T1000 (cell line): ENCODE data around the gene SLC25A23.
"Not testable (repeated sequence)": the region's sequence is repeated elsewhere in the genome, so short reads cannot be mapped to it uniquely, and the experiment has no call there.

Experiments used
- DNase-seq: peaks from one replicate; lab custom pipeline; 2025; ENCODE audit warnings: mixed read lengths; lab: John Stamatoyannopoulos, UW

SLC25A23 gene

GRCh38 chr19:6457958-6458694 is 1.5 kb downstream of the SLC25A23 start:
- no peak for DNase-seq

- no peak for DNase-seq
These were observed 3.7 kb downstream of the SLC25A23 start for GRCh38 chr19:6455924-6456323.

DNA sequence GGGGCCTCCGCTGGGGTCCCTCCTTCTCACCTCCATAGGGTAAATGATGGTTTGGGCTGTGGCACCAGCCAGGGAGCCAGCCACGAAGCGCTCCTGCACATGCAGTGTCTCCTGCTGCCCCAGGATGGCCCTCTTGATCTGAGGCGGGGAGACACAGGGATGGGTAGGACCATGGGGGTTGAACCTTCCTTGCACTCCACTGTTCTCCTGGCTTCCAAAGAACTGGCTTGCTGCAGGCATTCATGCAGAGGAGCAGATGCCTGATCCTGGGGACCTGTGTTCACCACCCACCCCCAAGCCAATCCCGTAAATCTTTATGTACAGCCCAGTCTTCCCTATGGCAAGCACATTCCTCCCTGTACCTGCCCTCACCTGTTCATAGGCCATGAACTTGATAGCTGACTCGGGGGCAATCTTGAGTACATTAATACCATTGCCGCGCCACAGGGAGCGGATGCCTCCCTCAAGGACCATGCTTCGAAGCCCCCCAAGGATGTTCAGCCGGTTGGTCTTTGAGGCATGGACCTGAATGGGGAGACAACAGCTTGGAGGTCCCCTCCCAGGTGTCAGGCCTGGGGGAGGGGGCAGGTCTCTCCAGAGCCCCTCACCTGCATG is 5.5 kb downstream of the SLC25A23 start:
- DNase-seq, result no peak

- no peak for DNase-seq
These were observed 6.7 kb downstream of the SLC25A23 start for GRCh38 chr19:6452899-6453298.

DNA sequence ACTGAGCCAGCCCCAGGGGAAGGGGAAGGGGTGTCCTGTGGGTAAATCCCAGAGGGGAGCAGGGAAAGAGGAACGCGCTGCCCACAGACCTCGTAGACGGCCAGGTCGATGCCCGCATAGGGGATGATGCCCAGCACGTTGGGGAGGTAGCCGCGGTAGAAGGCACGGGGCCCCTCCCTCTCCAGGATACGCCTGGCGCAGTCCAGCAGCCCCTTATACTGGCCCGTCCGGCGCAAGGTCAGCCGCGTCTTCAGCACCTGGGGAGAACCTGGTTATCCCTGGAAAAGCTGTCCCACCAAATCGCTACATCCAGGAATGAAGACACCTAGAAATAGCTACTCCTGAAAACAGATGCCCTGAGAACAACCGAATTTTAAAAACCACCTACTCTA is 7.4 kb downstream of the SLC25A23 start:
- DNase-seq, result no peak

DNA sequence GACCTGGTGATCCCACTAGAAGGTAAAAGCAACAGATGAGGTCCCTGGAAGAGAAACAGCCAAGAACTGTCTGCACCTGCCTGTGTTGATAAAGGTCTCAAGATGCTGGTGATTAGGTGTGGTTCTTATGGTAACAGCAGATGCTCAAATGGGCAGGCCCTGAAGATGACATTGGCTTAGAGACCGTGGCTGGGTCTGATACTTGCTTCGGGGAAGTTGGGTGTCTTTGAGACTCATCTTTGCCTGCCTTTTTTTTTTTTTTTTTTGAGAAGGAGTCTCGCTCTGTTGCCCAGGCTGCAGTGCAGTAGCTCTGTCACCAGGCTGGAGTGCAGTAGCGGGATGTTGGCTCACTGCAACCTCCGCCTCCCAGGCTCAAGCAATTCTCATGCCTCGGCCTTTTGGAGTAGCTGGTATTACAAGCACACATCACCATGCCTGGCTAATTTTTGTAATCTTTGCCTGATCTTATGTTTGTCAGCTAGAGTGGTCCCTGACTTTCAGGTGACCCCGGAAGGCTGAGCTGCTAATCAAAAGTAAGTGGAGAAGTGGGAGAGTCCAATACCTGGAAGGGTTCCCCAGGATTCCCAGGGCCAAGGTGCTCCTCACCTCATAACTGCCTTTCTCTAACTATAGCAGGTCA is 7.9 kb downstream of the SLC25A23 start:
- DNase-seq, result no peak

DNA sequence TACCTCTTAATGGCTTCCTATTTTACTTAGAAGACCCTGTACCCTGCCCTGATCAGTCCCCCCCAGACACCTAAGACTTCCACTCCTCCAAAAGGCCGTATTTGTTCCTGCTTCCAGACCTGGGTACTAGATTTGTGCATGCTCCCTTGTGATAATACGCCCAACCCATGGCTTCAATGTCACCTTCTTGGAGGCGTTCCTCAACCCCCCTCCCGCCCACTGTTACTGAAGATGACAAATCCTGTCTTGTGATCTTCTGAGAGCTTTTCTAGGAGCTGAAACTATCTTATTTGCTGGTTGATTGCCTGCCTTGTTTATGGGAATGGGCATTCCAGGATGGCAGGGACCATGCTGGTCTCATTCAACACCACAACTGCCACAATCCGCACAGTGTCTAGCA is 9.4 kb downstream of the SLC25A23 start:
- DNase-seq, result no peak

- DNase-seq, result no peak
These were observed 11.5 kb downstream of the SLC25A23 start for GRCh38 chr19:6448045-6448444.

DNA sequence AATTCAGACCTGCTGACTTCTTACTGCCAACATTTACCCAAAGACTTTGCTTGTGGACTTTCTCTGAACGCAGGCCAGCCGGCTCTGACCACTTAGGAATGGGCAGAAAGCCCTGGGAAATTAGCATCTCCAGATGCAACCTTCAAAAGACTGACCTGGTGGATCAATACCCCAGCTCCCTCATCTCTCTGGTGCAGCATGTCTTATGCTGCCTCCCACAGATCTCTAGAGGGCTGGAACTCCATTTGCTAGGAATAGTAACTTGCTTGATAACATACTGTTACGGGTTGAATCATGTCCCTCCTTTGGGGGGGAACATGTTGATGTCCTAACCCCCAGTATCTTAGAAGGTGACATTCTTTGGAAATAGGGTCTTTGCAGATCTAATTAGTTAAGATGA is 13.1 kb downstream of the SLC25A23 start:
- DNase-seq, result no peak

DNA sequence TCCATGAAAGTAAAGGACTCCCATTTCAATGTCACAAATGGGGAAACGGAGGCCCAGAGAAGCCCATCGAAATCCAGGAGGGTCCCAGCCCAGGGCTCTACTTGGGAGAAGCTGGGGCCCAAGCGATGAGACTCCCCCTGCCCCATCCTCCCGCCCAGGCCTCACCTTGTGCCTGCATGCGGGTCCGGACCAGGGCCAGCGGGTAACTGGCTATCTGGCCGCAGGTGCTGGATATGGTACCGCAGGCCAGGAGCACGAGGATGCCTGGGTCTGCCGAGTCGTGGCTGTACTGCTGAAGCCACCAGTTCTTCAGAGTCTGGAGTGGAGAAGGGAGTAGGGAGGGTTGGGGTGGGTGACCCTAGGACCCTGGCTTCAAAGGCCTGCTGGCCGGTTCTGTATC is 15.6 kb downstream of the SLC25A23 start:
- DNase-seq, result no peak

- DNase-seq, result no peak
These were observed 17.4 kb downstream of the SLC25A23 start for GRCh38 chr19:6442087-6442688.

GRCh38 chr19:6440905-6441304 is 18.7 kb downstream of the SLC25A23 start:
- no peak for DNase-seq

- DNase-seq, result no peak
These were observed 19.8 kb downstream of the SLC25A23 start for GRCh38 chr19:6439743-6440142.

- no peak for DNase-seq
These were observed 25.9 kb downstream of the SLC25A23 start, which contains the start of gene SLC25A41 for GRCh38 chr19:6433663-6434062. TSS of gene SLC25A41 (minus strand) at chr19:6433763. CDS start at chr19:6433693, 70 bp downstream.

DNA sequence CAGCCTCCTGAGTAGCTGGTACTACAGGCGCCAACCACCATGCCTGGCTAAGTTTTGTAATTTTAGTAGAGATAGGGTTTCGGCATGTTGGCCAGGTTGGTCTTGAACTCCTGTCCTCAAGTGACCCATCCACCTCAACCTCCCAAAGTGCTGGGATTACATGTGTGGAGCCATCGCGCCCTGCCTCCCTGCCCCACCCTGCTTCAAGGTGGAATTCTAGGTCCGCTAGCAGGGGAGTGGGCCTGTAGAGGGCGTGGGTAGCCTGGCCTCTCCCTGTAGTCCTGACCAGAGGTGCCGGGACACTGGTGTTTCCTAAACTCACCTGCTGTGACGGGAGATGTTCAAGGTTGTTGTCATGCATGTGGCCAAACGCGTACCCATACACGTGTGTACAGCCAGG is 26.4 kb downstream of the SLC25A23 start:
- DNase-seq, result no peak

- no peak for DNase-seq
These were observed 27.7 kb downstream of the SLC25A23 start for GRCh38 chr19:6431891-6432290.

DNA sequence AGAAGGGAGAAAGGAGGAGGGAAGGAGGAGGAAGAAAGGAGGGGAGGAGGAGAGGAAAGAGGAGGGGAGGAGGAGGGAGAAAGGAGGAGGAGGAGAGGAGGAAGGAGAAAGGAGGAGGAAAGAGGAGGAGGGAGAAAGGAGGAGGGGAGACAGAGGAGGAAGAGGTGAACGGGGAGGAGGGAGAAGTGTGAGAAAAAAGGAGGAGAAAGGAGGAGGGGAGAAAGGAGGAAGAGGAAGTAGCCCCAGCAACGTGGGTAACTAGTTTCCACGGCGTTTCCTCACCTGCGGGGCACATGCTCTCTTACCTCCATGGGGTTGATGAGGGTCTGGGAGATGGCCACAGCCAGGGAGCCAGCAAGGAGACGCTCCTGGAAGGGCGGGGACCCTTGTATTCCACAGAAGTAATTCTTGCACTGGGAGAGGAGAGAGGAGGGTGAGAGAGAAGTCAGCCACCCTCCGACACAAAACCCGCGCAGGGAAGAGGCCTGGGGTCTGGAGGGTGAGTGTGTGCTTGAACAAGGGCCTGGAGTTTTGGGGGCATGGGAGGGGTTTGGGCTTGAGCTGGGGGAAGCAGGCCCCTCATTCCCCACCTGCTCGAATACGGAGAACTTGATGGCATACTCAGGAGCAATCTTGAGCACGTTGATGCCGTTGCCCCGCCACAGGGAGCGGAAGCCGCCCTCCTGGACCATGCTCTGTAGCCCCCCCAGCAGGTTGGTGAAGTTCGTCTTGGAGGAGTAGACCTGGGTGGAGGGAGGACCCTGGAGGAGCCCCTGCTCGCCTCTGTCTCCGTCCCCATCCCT is 30.0 kb downstream of the SLC25A23 start:
- no peak for DNase-seq

- not testable (repeated sequence) for DNase-seq
These were observed 30.7 kb downstream of the SLC25A23 start for GRCh38 chr19:6428692-6429418.

- no peak for DNase-seq
These were observed 32.5 kb downstream of the SLC25A23 start for GRCh38 chr19:6427131-6427530.

DNA sequence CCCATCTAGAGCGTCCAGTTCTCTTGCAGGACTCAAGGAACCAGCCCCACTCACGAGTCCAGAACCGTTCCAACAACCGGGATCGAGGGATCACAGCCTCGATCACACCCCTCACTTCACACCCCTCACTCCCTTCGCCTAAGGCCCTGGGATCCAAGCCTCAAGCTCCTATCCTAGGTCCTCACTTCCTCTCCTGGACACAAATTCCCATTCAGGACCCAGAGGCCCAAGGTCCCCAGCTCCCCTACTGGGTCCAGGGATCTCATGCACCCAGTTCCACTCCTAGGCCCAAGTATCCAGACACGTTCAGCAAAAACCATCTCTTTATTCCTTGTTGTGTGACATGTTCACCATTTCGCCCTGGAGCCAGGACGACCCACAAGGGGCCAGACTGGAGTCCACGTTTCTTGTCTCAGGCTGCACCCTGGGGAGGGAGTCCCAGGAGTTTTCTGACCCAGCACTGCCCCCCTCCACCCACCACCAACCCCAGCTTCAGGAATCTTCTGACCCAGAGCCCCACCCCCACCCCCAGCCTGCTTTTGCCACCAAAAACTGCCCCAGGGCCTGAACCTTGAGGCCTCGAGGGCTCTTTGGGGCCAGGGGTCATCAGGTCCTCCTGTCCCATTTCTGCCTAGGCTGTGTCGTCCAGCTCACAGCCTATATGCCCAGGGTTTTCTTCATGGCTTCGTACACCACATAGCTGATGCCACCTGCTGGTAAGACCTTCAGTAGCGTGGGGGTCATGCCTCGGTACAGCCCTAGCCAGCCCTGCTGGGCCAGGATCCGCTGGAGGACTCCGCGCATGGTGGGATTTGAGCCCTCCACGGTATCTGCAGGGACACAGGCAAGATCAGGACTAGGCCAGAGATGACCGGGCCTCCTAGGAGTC is 33.6 kb downstream of the SLC25A23 start:
- DNase-seq, result no peak
